ENCODE data around the gene ULBP2.

DNA sequence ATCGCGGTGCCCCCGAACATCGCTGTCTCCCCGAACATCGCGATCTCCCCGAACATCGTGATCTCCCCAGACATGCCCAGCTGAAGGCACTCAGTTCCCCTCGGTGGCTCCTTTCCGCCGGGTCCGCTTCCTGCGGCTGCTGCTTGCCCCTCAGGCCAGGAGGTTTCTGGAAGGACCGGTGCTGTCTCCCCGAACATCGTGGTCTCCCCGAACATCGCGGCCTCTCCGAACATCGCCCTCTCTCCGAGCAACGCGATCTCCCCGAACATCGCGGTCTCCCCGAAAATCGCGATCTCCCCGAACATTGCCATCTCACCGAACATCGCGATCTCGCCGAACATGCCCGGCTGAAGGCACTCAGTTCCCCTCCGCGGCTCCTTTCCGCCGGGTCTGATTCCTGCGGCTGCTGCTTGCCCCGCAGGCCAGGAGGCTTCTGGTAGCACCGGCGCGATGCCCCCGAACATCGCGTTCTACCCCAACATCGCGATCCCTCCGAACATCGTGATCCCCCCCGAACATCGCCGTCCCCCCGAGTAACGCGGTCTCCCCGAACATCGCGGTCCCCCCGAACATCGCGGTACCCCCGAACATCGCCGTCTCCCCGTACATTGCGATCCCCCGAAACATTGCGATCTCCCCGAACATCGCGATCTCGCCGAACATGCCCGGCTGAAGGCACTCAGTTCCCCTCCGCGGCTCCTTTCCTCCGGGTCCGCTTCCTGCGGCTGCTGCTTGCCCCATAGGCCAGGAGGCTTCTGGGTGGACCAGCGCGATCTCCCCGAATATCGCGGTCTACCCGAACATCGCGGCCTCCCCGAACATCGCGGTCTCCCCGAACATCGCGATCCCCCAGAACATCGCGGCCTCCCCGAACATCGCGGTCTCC lies 22.7 kb downstream of the ULBP2 start:
- TF ChIP-seq CTCF (conservative IDR thresholded peaks at IDR 0.05 in 1 of 2, IDR thresholded peaks at IDR 0.05 in 1 of 2; ENCODE audit: extremely low read depth in 1 of 2, insufficient read depth in 1 of 2, low read depth in 1 of 2, low read length in 2 of 2) (no peak), EZH2 (IDR thresholded peaks at IDR 0.05; ENCODE audit: borderline replicate concordance, low read length) (peak; percentile 95)
